Heart right ventricle (tissue), 16 donors: ENCODE measurements around the gene IQCK. TPM values are rescaled to one million over a fixed set of nuclear protein-coding genes. Genes with fewer than 3 reads are reported as not detected.

ENCODE experiments used
- ATAC-seq, 8 donors: fragments of 200-7000 bp; cut with Tn5 transposase; one replicate each; pipeline ENCODE4 v1.9.1; 2020; ENCODE audit warnings: mild to moderate bottlenecking in 8 of 8, moderate library complexity in 8 of 8, moderate number of reproducible peaks in 1 of 8
- DNase-seq, 2 donors: peaks; one replicate each; pipeline ENCODE4 v3.0.0-alpha.2; 2020
- H3K27ac ChIP-seq, 10 donors: fragments of 200-600 bp; sonication (generic) in 2 of 10; one replicate each; pipeline versions ENCODE4 v1.5.0 to v1.8.0; 2020 to 2022; ENCODE audit warnings: mild to moderate bottlenecking in 3 of 10
- H3K27me3 ChIP-seq, 7 donors: fragments of 200-600 bp; one replicate each; pipeline ENCODE4 v1.8.0; 2021 to 2022; ENCODE audit warnings: mild to moderate bottlenecking in 2 of 7
- H3K36me3 ChIP-seq, 9 donors: fragments of 200-600 bp; sonication (generic) in 1 of 9; one replicate each; pipeline versions ENCODE4 v1.5.0 to v1.8.0; 2020 to 2022; ENCODE audit warnings: mild to moderate bottlenecking in 2 of 9
- H3K4me1 ChIP-seq, 9 donors: fragments of 200-600 bp; sonication (generic) in 1 of 9; one replicate each; pipeline versions ENCODE4 v1.5.0 to v1.8.0; 2020 to 2022; ENCODE audit warnings: mild to moderate bottlenecking in 4 of 9
- H3K4me3 ChIP-seq, 10 donors: fragments of 200-600 bp; sonication (generic) in 2 of 10; one replicate each; pipeline versions ENCODE4 v1.5.0 to v1.8.0; 2020 to 2022; ENCODE audit warnings: mild to moderate bottlenecking in 7 of 10, moderate library complexity in 2 of 10
- H3K9me3 ChIP-seq, 11 donors: fragments of 200-600 bp in 10 of 11; sonication (generic) in 2 of 11; one replicate each; pipeline versions ENCODE4 v1.5.0 to v1.8.0; 2013 to 2022; ENCODE audit warnings: mild to moderate bottlenecking in 2 of 11, control low read depth in 1 of 11, moderate library complexity in 1 of 11
- CTCF ChIP-seq, 9 donors: fragments of 200-600 bp; sonication (generic) in 2 of 9; IDR thresholded peaks; one replicate each; pipeline versions ENCODE4 v1.5.0 to v1.8.0; 2021 to 2022; ENCODE audit warnings: antibody characterized with exemption in 9 of 9, mild to moderate bottlenecking in 5 of 9, moderate library complexity in 1 of 9
- WGBS, 2 donors: extraction: QIAGEN DNeasy Blood & Tissue Kit; methylation state at CpG; one replicate each; pipeline ENCODE4 v1.1.7; 2013; ENCODE audit warnings: inconsistent platforms in 1 of 2; 5-methylcytosine and 5-hydroxymethylcytosine counted together
- intact Hi-C, 10 donors: fragments of 100-400 bp; cut with DNase I; formaldehyde crosslinking; loops; one replicate each; pipeline versions ENCODE4 v1.11.1 to v1.14.2; 2022
- polyA plus RNA-seq, 2 donors: library from polyadenylated mRNA; stranded (reverse); fragments of 200-250 nt; gene quantifications; one replicate each; pipeline ENCODE4 v1.2.3, GENCODE V29; 2013
- total RNA-seq, 10 donors: library from RNA; stranded (reverse); fragmentation: NEBNext Ultra II Directional in 3 of 10; extraction: Animal tissue kit (Norgen Biotek cat#: 25700) in 3 of 10; gene quantifications; one replicate each; pipeline versions ENCODE4 v1.2.1 to v1.2.4, GENCODE V29; 2021 to 2023
- donor health status: Arrhythmogenic right ventricular cardiomyopathy.
- donor health status: ischemic (EF 13 %, LVEDD 7.1; RV severe dilation, severe dysfunction).
- donor health status: healthy with polysubstance abuse.
- donor health status: DM: no; HTN: yes; CAD: no.
- donor health status: DM: no; HTN: no; CAD: no.
- donor health status: ischemic (EF 25% LVEDD 6.9; RV normal size, moderate dysfunction).
- donor health status: ischemic (EF 25% LVEDD 5.7; RV mildly dilated, moderate dysfunction).
- donor health status: healthy.
- donor health status: DM: yes; HTN: yes; CAD: no.
- donor health status: Ischemic cardiomyopathy.
- donor health status: ischemic (EF 35%, LVEDD 5.7; RV mildly dilated, moderate dysfunction).
- donor health status: nonischemic (EF 11% LVEDD 7.7; RV severe dilation, severe dysfunction).
- donor health status: DM: yes; HTN: yes; CAD: no.
- donor health status: PGD.
- donor health status: ischemic (EF 29% LVEDD 5.4; RV normal size, mild dysfunction).
- donor health status: nonischemic (EF 23%, LVEDD 6.1; RV moderate dilation, normal function).

Gene IQCK
- total and polyA plus RNA-seq, 12 donors, result 5.5 to 11.7 (median 7.4) TPM

- peaks cover 0 to 87% (median 46%) of the 10 kb centered on the region in 9 donors for H3K4me1 ChIP-seq
- no peaks in the 10 kb centered on the region for H3K9me3 ChIP-seq
- no peak overlapping the region for H3K4me3 ChIP-seq
- H3K36me3 ChIP-seq, result peaks cover 0 to 100% (median 22%) of the 10 kb centered on the region in 9 donors
- TF ChIP-seq CTCF (IDR thresholded peaks at IDR 0.05), result no peak
- H3K27me3 ChIP-seq, result no peaks in the 10 kb centered on the region
- ATAC-seq, result peak in 6 of 8 donors; percentile 54 to 88 (median 79)
- intact Hi-C loops, result no loop called here
- H3K27ac ChIP-seq, result peak overlapping the region in 7 of 10 donors; percentile 9 to 85 (median 59)
- DNase-seq, result peak in 1 of 2 donors; percentile 44
- 57 to 63% methylated on average over 5 of the region's 5 CpGs for WGBS, 2 donors
These were observed 146.5 kb downstream of the IQCK start for GRCh38 chr16:19864566-19864965.

GRCh38 chr16:19868421-19868820 is 150.3 kb downstream of the IQCK start:
- H3K36me3 ChIP-seq, result peaks cover 0 to 98% (median 25%) of the 10 kb centered on the region in 9 donors
- no peaks in the 10 kb centered on the region for H3K27me3 ChIP-seq
- intact Hi-C loops, result loop anchor here in 1 of 10 donors (5.0 kb wide), 1 partner anchor 46 kb away; no protein-coding TSS in a partner anchor
- TF ChIP-seq CTCF (IDR thresholded peaks at IDR 0.05), result no peak
- H3K4me3 ChIP-seq, result no peak overlapping the region
- H3K9me3 ChIP-seq, result no peaks in the 10 kb centered on the region
- WGBS, 2 donors, result 40 to 43% methylated on average over 9 of the region's 9 CpGs
- H3K4me1 ChIP-seq, result peaks cover 2 to 76% (median 45%) of the 10 kb centered on the region in 9 donors
- DNase-seq, result no peak
- peak in 2 of 8 donors; percentile 13 to 27 for ATAC-seq
- peak overlapping the region in 6 of 10 donors; percentile 17 to 52 (median 24) for H3K27ac ChIP-seq

GRCh38 chr16:19871721-19872120 is 153.7 kb downstream of the IQCK start:
- no peak for DNase-seq
- ATAC-seq, result no peak
- H3K27ac ChIP-seq, result no peak overlapping the region
- TF ChIP-seq CTCF (IDR thresholded peaks at IDR 0.05), result no peak
- peaks cover 18 to 81% (median 54%) of the 10 kb centered on the region in 9 donors for H3K4me1 ChIP-seq
- peaks cover 0 to 65% (median 25%) of the 10 kb centered on the region in 9 donors for H3K36me3 ChIP-seq
- H3K9me3 ChIP-seq, result no peaks in the 10 kb centered on the region
- intact Hi-C loops, result loop anchor here in 3 of 10 donors (5.0 to 10.0 kb wide), 3 partner anchors 64 to 159 kb away; no protein-coding TSS in a partner anchor
- no peaks in the 10 kb centered on the region for H3K27me3 ChIP-seq
- H3K4me3 ChIP-seq, result no peak overlapping the region
- 94% methylated on average over 20 of the region's 20 CpGs for WGBS, 2 donors

GRCh38 chr16:19872179-19872863 is 154.2 kb downstream of the IQCK start:
- no peak for ATAC-seq
- intact Hi-C loops, result loop anchor here in 3 of 10 donors (5.0 to 10.0 kb wide), 3 partner anchors 65 to 160 kb away; no protein-coding TSS in a partner anchor
- Histone ChIP-seq H3K36me3 (peaks cover 0 to 59% (median 25%) of the 10 kb centered on the region in 9 donors), H3K27me3 (no peaks in the 10 kb centered on the region), H3K9me3 (no peaks in the 10 kb centered on the region), H3K27ac (no peak overlapping the region), H3K4me1 (peaks cover 18 to 81% (median 54%) of the 10 kb centered on the region in 9 donors), H3K4me3 (no peak overlapping the region)
- TF ChIP-seq CTCF (IDR thresholded peaks at IDR 0.05), result no peak
- no peak for DNase-seq
- 95 to 97% methylated on average over 33 of the region's 33 CpGs for WGBS, 2 donors
